Measurements from ENCODE around the gene RND1. TPM values are rescaled to one million over a fixed set of nuclear protein-coding genes. Genes with fewer than 3 reads are reported as not detected.

The RND1 gene
- total and polyA plus RNA-seq, 2 experiments from 2014 or later = 9.3 to 10.4 TPM

GRCh38 chr12:48828293-48828692, 37.4 kb downstream of the RND1 start (continued):
- TF ChIP-seq EZH2phosphoT487 (IDR thresholded peaks at IDR 0.05; ENCODE audit: unreplicated experiment) = no peak
- no peak for TF ChIP-seq ZNF331 (CRISPR knock-in tag; IDR thresholded peaks at IDR 0.05; ENCODE audit: low read depth)
- no peak for TF ChIP-seq NANOG (IDR thresholded peaks at IDR 0.05; ENCODE audit: borderline replicate concordance)
- no peak for TF ChIP-seq CREB1 (CRISPR knock-in tag; IDR thresholded peaks at IDR 0.05; ENCODE audit: low read depth)
- TF ChIP-seq ETS1 (IDR thresholded peaks at IDR 0.05) = no peak
- TF ChIP-seq STAT1 (IDR thresholded peaks at IDR 0.05; ENCODE audit: unreplicated experiment) = no peak
- no peak for TF ChIP-seq POLR2AphosphoS5 (IDR thresholded peaks at IDR 0.05; ENCODE audit: low read depth)

GRCh38 chr12:48827513-48828096, 38.1 kb downstream of the RND1 start:
- Mint-ChIP-seq H3K27ac (no peak overlapping the region), H3K36me3 (ENCODE audit: low read depth) (peaks cover 49% of the 10 kb centered on the region), H3K9me3 (no peaks in the 10 kb centered on the region; the same call in 1 of the 3 replicates), H3K27me3 (ENCODE audit: insufficient read depth, low read depth, poor library complexity) (peaks cover 9% of the 10 kb centered on the region), H3K4me3 (no peak overlapping the region), H3K4me1 (peaks cover 12% of the 10 kb centered on the region)
- H3K4me2 ChIP-seq = no peak overlapping the region
- ATAC-seq (no peak), DNase-seq (ENCODE audit: low spot score) (no peak)
- TF ChIP-seq STAT1 (IDR thresholded peaks at IDR 0.05; ENCODE audit: unreplicated experiment) (no peak), ZNF331 (CRISPR knock-in tag; IDR thresholded peaks at IDR 0.05; ENCODE audit: low read depth) (no peak), ZNF114 (CRISPR knock-in tag; IDR thresholded peaks at IDR 0.05) (no peak), ETS1 (IDR thresholded peaks at IDR 0.05) (no peak), EZH2phosphoT487 (IDR thresholded peaks at IDR 0.05; ENCODE audit: unreplicated experiment) (no peak), ZNF462 (CRISPR knock-in tag; IDR thresholded peaks at IDR 0.05) (no peak), CREB1 (CRISPR knock-in tag; IDR thresholded peaks at IDR 0.05; ENCODE audit: low read depth) (no peak), JUNB (IDR thresholded peaks at IDR 0.05; ENCODE audit: unreplicated experiment) (no peak), POLR2AphosphoS5 (IDR thresholded peaks at IDR 0.05; ENCODE audit: low read depth) (no peak)
- TF ChIP-seq, protein P1, sequence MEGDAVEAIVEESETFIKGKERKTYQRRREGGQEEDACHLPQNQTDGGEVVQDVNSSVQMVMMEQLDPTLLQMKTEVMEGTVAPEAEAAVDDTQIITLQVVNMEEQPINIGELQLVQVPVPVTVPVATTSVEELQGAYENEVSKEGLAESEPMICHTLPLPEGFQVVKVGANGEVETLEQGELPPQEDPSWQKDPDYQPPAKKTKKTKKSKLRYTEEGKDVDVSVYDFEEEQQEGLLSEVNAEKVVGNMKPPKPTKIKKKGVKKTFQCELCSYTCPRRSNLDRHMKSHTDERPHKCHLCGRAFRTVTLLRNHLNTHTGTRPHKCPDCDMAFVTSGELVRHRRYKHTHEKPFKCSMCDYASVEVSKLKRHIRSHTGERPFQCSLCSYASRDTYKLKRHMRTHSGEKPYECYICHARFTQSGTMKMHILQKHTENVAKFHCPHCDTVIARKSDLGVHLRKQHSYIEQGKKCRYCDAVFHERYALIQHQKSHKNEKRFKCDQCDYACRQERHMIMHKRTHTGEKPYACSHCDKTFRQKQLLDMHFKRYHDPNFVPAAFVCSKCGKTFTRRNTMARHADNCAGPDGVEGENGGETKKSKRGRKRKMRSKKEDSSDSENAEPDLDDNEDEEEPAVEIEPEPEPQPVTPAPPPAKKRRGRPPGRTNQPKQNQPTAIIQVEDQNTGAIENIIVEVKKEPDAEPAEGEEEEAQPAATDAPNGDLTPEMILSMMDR (conservative IDR thresholded peaks at IDR 0.05; ENCODE audit: low read depth in 2 of 2) = no peak
- peak overlapping the region; percentile 55; the same call in 1 of the 2 replicates for H3K27ac ChIP-seq (ENCODE audit: low read depth)
- no peaks in the 10 kb centered on the region for H3K9me2 ChIP-seq (ENCODE audit: insufficient read depth)
- no peak overlapping the region for H3K4me3 ChIP-seq
- no peak overlapping the region for H2AFZ ChIP-seq
- H4K20me1 ChIP-seq (replicated peaks; ENCODE audit: insufficient read depth) = peaks cover 7% of the 10 kb centered on the region; the same call in 1 of the 2 replicates
- H3F3A ChIP-seq (replicated peaks; ENCODE audit: low read depth) = no peaks in the 10 kb centered on the region
- peaks cover 21% of the 10 kb centered on the region for H3K36me3 ChIP-seq (ENCODE audit: insufficient read depth)
- H3K4me1 ChIP-seq (ENCODE audit: insufficient read depth) = peaks cover 5% of the 10 kb centered on the region; the same call in 1 of the 2 replicates
- peaks cover 3% of the 10 kb centered on the region; the same call in 1 of the 2 replicates for H3K27me3 ChIP-seq (ENCODE audit: insufficient read depth)
- no peaks in the 10 kb centered on the region for H3K79me2 ChIP-seq (replicated peaks; ENCODE audit: insufficient read depth)
